H9 (cell line): Measurements from ENCODE around the gene ANO6. TPM values are rescaled to one million over a fixed set of nuclear protein-coding genes. Genes with fewer than 3 reads are reported as not detected.
A peak's percentile ranks its signal among the peaks of the same experiment; 100 is the strongest.
"Not testable (repeated sequence)": the region's sequence is repeated elsewhere in the genome, so short reads cannot be mapped to it uniquely, and the experiment has no call there.

ENCODE experiments used
- DNase-seq: peaks from one replicate; pipeline ENCODE4 v3.0.0-alpha.2; 2017
- H2AFZ ChIP-seq: one replicate; pipeline ENCODE4 v1.6.1; 2013; ENCODE audit warnings: mild to moderate bottlenecking, low read length, control low read depth, moderate library complexity
- H2AK5ac ChIP-seq: 2 replicates; pipeline ENCODE4 v1.6.1; 2013; ENCODE audit warnings: low read length, control low read depth, mixed read lengths; ENCODE audit not compliant: insufficient read length
- H2BK120ac ChIP-seq: one replicate; pipeline ENCODE4 v1.6.1; 2013; ENCODE audit warnings: low read depth, mild to moderate bottlenecking, low read length, control low read depth, inconsistent platforms; ENCODE audit not compliant: poor library complexity, severe bottlenecking
- H2BK12ac ChIP-seq: 2 replicates; pipeline ENCODE4 v1.6.1; 2013; ENCODE audit warnings: low read length, control low read depth, mixed read lengths, low read depth; ENCODE audit not compliant: insufficient read length
- H2BK15ac ChIP-seq: 2 replicates; pipeline ENCODE4 v1.6.1; 2013; ENCODE audit warnings: low read depth, low read length, control low read depth
- H2BK20ac ChIP-seq: one replicate; pipeline ENCODE4 v1.6.1; 2013; ENCODE audit warnings: low read depth, mild to moderate bottlenecking, low read length, control low read depth, inconsistent platforms; ENCODE audit not compliant: poor library complexity, severe bottlenecking
- H2BK5ac ChIP-seq: 2 replicates; pipeline ENCODE4 v1.6.1; 2013; ENCODE audit warnings: low read length, control low read depth, mixed read lengths; ENCODE audit not compliant: insufficient read length
- H3K14ac ChIP-seq: 2 replicates; pipeline ENCODE4 v1.6.1; 2013; ENCODE audit warnings: low read length, control low read depth; ENCODE audit not compliant: insufficient read depth
- H3K18ac ChIP-seq: 2 replicates; pipeline ENCODE4 v1.6.1; 2013; ENCODE audit warnings: low read depth, mild to moderate bottlenecking, mixed read lengths, low read length, control low read depth; ENCODE audit not compliant: insufficient read length
- H3K23ac ChIP-seq: 2 replicates; pipeline ENCODE4 v1.6.1; 2013; ENCODE audit warnings: low read length, control low read depth, mixed read lengths, low read depth; ENCODE audit not compliant: insufficient read length
- H3K23me2 ChIP-seq: 2 replicates; pipeline ENCODE4 v1.6.1; 2013; ENCODE audit warnings: low read depth, mild to moderate bottlenecking, mixed read lengths, low read length, control low read depth; ENCODE audit not compliant: insufficient read length, poor library complexity, severe bottlenecking
- H3K27ac ChIP-seq: 2 replicates; pipeline ENCODE4 v1.5.1; 2013; ENCODE audit warnings: low read length, control low read depth, mixed read lengths, low read depth; ENCODE audit not compliant: insufficient read length
- H3K27me3 ChIP-seq: 2 replicates; pipeline ENCODE4 v1.6.1; 2013; ENCODE audit warnings: low read length, control low read depth, inconsistent platforms; ENCODE audit not compliant: insufficient read depth
- H3K4ac ChIP-seq: 2 replicates; pipeline ENCODE4 v1.6.1; 2013; ENCODE audit warnings: low read depth, mild to moderate bottlenecking, control low read depth, inconsistent platforms, low read length, moderate library complexity
- H3K4me1 ChIP-seq: 2 replicates; pipeline ENCODE4 v1.6.1; 2013; ENCODE audit warnings: low read length, control low read depth, inconsistent platforms; ENCODE audit not compliant: insufficient read depth
- H3K4me2 ChIP-seq: 2 replicates; pipeline ENCODE4 v1.6.1; 2013; ENCODE audit warnings: low read length, control low read depth, mixed read lengths; ENCODE audit not compliant: insufficient read length, insufficient read depth
- H3K56ac ChIP-seq: 2 replicates; pipeline ENCODE4 v1.6.1; 2013; ENCODE audit warnings: low read depth, mild to moderate bottlenecking, mixed read lengths, low read length, control low read depth; ENCODE audit not compliant: insufficient read length
- H3K79me1 ChIP-seq: 2 replicates; pipeline ENCODE4 v1.6.1; 2013; ENCODE audit warnings: low read depth, mild to moderate bottlenecking, moderate library complexity, low read length, control low read depth, inconsistent platforms; ENCODE audit not compliant: insufficient read depth, poor library complexity, severe bottlenecking
- H3K79me2 ChIP-seq: 2 replicates; pipeline ENCODE4 v1.6.1; 2013; ENCODE audit warnings: low read length, control low read depth, inconsistent platforms; ENCODE audit not compliant: insufficient read depth
- H3K9ac ChIP-seq: 2 replicates; pipeline ENCODE4 v1.6.1; 2013; ENCODE audit warnings: low read length, control low read depth, mixed read lengths; ENCODE audit not compliant: insufficient read length; ENCODE audit errors: extremely low read depth
- H3K9me3 ChIP-seq: one replicate; pipeline ENCODE4 v1.6.1; 2013; ENCODE audit warnings: low read depth, low read length, inconsistent platforms; ENCODE audit not compliant: control insufficient read depth
- H3T11ph ChIP-seq: one replicate; pipeline ENCODE4 v1.6.1; 2013; ENCODE audit warnings: mild to moderate bottlenecking, low read length, control low read depth, inconsistent platforms
- H4K20me1 ChIP-seq: one replicate; pipeline ENCODE4 v1.6.1; 2013; ENCODE audit not compliant: control insufficient read depth, insufficient read length, insufficient read depth
- H4K5ac ChIP-seq: 2 replicates; pipeline ENCODE4 v1.6.1; 2013; ENCODE audit warnings: low read depth, mild to moderate bottlenecking, mixed read lengths, low read length, control low read depth; ENCODE audit not compliant: insufficient read length
- H4K8ac ChIP-seq: replicated peaks from 2 replicates; pipeline ENCODE4 v1.6.1; 2013; ENCODE audit warnings: low read length, control low read depth, mixed read lengths, low read depth; ENCODE audit not compliant: insufficient read length
- H4K91ac ChIP-seq: 2 replicates; pipeline ENCODE4 v1.6.1; 2013; ENCODE audit warnings: low read depth, mild to moderate bottlenecking, moderate library complexity, mixed read lengths, low read length, control low read depth; ENCODE audit not compliant: insufficient read length
- H3K27ac Mint-ChIP-seq, 3 experiments: 2 replicates in 2 of 3; 3 replicates in 1 of 3; pipeline ENCODE4 v1.8.0; 2020 to 2021; ENCODE audit warnings: mixed read lengths in 3 of 3, mild to moderate bottlenecking in 1 of 3, moderate library complexity in 1 of 3
- H3K27me3 Mint-ChIP-seq: 2 replicates; pipeline ENCODE4 v1.8.0; 2021; ENCODE audit warnings: low read depth, mild to moderate bottlenecking, moderate library complexity, mixed read lengths
- H3K36me3 Mint-ChIP-seq, 3 experiments: 2 replicates in 2 of 3; 3 replicates in 1 of 3; pipeline ENCODE4 v1.8.0; 2020 to 2021; ENCODE audit warnings: low read depth in 3 of 3, mixed read lengths in 3 of 3; ENCODE audit not compliant: insufficient read depth in 1 of 3
- H3K4me1 Mint-ChIP-seq, 2 experiments: 2 replicates each; pipeline ENCODE4 v1.8.0; 2020; ENCODE audit warnings: mixed read lengths in 2 of 2
- H3K4me3 Mint-ChIP-seq, 2 experiments: 2 replicates in 1 of 2; 3 replicates in 1 of 2; pipeline ENCODE4 v1.8.0; 2020 to 2021; ENCODE audit warnings: mild to moderate bottlenecking in 2 of 2, mixed read lengths in 2 of 2, moderate library complexity in 1 of 2
- H3K9me3 Mint-ChIP-seq, 2 experiments: 2 replicates in 1 of 2; 3 replicates in 1 of 2; pipeline ENCODE4 v1.8.0; 2020; ENCODE audit warnings: mild to moderate bottlenecking in 2 of 2, mixed read lengths in 2 of 2, moderate library complexity in 1 of 2
- CTCF ChIP-seq: fragments of 200-600 bp; sonication (generic); conservative IDR thresholded peaks from 3 replicates; pipeline ENCODE4 v1.8.0; 2021; ENCODE audit warnings: antibody characterized with exemption, mild to moderate bottlenecking
- WGBS: extraction: QIAGEN DNeasy Blood & Tissue Kit; methylation state at CpG from one replicate; pipeline ENCODE4 v1.1.7; 2013; ENCODE audit warnings: missing lambda C conversion rate, low lambda C conversion rate, mixed read lengths; ENCODE audit not compliant: insufficient read length; ENCODE audit errors: extremely low coverage; 5-methylcytosine and 5-hydroxymethylcytosine counted together
- total RNA-seq: library from RNA; stranded (reverse); gene quantifications from 2 replicates; pipeline ENCODE4 v1.2.1, GENCODE V29; 2021

ANO6 gene
- total RNA-seq, 1 experiment from 2014 or later: 24.3 TPM

GRCh38 chr12:45173293-45173692 lies 42.6 kb upstream of the ANO6 start:
- not testable (repeated sequence) for H3K27ac ChIP-seq, H4K20me1 ChIP-seq, H3K27ac Mint-ChIP-seq, H3K79me2 ChIP-seq, H4K91ac ChIP-seq, H4K8ac ChIP-seq, H2AK5ac ChIP-seq, H4K5ac ChIP-seq, H2BK12ac ChIP-seq, H3K23me2 ChIP-seq, H3K4me2 ChIP-seq, H3K4me1 ChIP-seq, DNase-seq, H2BK15ac ChIP-seq, H2BK20ac ChIP-seq, H3K79me1 ChIP-seq, H3K9ac ChIP-seq, H2BK120ac ChIP-seq, H3K56ac ChIP-seq, H3K27me3 ChIP-seq, H3K27me3 Mint-ChIP-seq, H3K4me3 Mint-ChIP-seq, H3T11ph ChIP-seq, H2AFZ ChIP-seq, H3K23ac ChIP-seq, H3K9me3 ChIP-seq, H3K14ac ChIP-seq, H3K4me1 Mint-ChIP-seq, H2BK5ac ChIP-seq, H3K18ac ChIP-seq, H3K4ac ChIP-seq
- Mint-ChIP-seq H3K9me3 (peaks cover 26 to 30% of the 10 kb centered on the region in 2 experiments), H3K36me3 (peaks cover 40 to 46% (median 41%) of the 10 kb centered on the region in 3 experiments)
- WGBS: no CpG with 5 or more reads among the region's 10 CpGs
- peak; percentile 61 for TF ChIP-seq CTCF
